Skin of body (tissue), 3 donors: ENCODE data around the gene WNT9A. TPM values are rescaled to one million over a fixed set of nuclear protein-coding genes. Genes with fewer than 3 reads are reported as not detected.
"Not testable (repeated sequence)": the region's sequence is repeated elsewhere in the genome, so short reads cannot be mapped to it uniquely, and the experiment has no call there.

ENCODE experiments used
- DNase-seq: peaks from one replicate; lab custom pipeline; 2025; lab: John Stamatoyannopoulos, UW
- small RNA-seq: library from RNA; depleted of rRNA; stranded (forward); fragments of <200 nt; gene quantifications from one replicate; pipeline ENCODE3, GENCODE V24; 2014; ENCODE audit warnings: low replicate concordance
- total RNA-seq: library from RNA; depleted of rRNA; stranded (reverse); fragments of >200 nt; gene quantifications from one replicate; pipeline ENCODE4 v1.2.3, GENCODE V29; 2014

The WNT9A gene
- total RNA-seq, 1 donor from 2014 or later, result 1.5 TPM

DNA sequence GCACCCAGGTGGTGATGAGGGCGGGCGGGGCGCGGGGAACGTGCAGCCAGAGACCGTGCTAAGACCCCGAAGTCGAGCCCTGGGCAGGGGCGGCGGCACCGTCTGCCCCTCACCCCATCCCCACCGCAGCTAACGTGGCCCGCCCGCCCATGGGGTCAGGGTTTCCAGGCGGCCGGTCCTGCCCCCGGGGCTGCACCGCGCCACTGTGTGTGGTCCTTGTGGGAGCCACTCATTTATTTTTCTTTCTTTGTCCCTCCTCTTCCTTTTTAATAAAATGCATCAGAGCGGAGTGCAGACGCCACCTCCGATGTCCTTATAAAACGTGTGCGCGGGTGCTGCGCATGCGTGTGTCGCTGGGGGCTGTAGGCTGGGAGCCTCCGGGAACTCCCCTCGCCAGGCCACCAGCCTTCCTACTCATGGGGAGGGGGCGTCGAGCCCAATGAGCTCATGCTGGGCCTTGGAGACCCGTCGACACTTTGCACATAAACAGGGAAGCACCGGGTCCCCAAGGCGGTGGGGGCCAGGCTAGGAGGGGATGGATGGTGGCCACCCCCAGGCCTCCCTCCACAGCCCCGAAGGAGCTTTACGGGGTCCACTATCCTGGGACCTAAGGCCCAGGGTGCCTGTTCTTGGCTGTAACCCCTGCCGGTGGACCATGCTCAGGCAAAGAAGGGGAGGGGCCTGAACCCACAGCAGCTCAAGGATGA lies 59.9 kb downstream of the WNT9A start:
- peak; percentile 50 for DNase-seq

DNA sequence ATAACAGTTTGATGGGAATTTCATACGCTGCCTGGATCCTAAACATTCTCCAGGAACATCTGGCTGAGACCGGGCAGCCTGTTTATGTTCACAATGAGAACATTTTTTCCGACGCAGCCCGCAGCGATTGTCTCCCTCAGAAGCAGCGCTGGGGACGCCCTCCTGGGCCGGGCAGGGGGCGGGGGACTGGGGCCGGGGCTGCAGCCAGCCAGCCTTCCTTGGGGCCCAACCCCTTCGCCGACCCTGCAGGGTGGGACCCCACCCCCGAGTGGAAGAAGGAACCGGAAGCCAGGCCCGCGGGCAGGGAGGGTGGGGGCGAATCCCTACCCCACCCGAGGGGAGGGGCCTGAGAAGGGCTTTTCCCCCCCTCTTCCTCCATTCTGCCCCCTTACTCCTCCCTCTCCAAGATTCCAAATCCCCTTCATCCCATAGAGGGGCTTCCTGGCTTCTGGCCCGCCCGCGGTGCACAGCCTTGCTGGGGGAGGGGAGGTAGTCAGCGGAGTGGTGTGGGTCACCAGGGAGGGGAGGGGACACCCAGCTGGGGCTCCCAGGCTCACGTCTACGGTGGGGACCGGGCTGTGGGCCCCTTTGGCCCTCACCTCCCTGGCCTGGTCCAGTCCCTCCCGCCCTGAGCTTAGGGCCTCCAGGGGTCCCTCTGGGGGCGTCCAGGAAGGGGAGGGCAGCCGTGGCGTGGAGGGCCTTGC lies 60.6 kb downstream of the WNT9A start:
- DNase-seq, result peak; percentile 96

DNA sequence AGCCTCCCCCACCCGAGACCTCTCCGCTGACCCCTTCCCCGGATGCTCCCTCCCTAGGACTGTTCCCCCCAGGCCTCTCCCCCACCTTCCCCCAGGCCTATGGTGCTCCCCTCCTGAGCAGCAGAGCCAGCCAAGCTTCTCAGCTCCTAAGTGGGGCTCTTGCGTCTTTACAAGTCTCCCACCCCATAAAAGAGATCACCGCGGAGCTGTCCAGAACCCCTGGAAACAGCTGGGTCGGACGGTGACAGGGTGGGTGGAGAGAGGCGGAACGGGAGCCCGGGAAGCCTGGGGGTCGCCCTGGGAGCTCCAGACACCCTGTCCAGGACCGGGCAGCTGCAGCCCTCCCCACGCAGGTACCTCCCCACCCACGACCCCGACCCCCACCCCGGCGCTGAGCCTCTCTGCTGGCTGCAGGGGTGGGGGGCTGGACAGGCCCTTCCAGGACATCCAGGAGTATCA lies 61.2 kb downstream of the WNT9A start:
- DNase-seq, result no peak

DNA sequence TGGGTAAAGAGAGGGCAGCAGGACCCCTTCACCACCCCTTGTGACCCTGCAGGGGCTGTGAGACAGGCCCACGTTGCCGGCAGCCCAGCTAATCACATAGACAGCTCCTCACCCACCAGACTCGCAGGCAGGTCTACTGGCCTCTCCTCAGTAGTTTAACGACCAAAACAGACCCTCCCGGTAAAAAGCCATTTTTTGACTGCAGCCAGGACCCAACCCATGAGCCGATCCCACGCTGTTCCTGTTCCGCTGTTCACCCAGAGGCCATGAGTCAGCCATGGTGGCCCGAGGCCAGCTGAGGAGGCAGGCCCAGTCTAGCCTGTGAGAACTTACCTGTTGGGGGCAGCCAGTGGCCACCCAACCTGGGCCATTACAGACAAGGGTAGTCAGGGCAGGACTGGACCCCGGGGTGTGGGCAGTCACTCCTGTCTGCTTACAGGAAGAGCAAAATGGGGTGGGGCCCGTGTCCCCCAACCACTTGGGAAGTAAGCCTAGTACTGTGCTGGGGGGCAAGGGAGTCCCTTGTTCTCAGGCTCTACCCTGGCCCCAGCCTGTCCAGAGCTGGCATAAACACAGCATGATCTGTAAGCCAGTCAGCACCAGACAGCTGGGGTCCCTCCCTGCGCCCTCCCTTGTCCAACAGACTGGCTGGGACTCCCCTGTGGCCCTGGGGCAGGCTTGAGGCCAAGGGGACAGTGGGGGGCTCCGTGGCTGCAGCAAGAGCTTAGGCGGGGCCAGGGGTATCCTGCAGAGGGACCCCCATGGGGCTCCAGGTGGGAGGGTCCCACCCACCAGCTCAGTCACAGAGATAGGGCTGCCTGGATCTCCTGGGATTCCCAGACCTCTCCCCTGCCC lies 61.9 kb downstream of the WNT9A start:
- no peak for DNase-seq

DNA sequence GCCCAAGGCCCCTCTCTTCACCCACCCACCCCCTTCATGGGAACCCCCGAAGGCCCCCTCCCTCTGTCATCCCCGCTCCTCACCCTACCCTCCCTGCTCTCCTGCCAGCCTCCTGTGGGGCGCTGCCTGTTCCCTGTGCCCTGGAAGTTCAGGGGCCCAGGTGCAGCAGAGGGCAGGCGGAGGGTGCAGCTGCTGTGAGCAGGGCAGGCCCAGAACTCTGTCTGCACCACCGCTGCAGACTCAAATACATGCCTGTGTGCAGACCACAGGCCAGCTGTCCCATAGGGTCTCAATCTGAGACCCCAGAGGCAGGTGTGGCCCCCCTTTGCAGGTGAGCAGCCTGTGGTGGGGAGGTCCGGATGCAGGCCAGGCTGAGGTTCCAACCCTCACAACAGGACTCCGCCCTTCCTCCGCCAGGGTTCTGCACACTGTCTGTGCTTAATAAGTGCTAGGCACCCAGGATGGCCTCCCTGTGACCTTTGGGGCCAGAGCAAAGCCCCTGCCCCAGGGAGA lies 62.5 kb downstream of the WNT9A start:
- DNase-seq, result no peak

DNA sequence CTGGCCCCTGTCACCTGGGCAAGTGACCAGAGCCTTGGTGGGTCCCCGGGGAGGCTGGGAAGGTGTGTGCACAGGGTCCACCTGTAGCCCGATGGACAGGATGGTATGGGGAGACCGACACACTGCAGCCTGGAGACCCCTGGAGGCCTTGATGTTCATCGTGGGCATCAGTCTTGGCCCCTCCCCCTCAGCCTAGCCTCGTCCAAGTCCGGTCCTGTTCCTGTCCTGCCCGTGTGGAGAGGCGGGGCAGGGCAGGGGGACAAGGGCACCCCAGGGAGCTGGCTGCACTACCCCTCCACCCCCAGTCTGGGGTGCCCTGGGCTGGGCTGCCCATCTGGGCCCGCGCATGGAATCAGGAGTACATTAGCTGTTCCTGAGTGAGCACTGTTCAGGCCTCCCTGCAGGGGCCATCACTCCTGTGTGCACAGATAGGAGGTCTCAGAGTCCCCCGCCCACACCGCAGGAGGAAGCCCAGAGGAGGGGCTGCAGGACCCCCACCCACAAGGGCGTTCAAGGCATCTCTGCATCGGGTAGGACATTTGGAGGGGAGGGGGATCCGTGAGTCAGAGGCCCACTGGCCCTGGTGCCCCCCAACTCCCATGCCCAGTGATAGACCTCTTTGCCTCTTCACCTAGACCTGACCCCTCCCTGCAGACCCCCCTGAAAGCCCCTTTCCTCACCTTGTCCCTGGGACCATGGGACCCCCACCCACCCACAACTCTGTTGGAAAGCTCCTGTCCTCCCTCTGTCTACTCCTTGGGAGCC lies 63.2 kb downstream of the WNT9A start:
- no peak for DNase-seq

DNA sequence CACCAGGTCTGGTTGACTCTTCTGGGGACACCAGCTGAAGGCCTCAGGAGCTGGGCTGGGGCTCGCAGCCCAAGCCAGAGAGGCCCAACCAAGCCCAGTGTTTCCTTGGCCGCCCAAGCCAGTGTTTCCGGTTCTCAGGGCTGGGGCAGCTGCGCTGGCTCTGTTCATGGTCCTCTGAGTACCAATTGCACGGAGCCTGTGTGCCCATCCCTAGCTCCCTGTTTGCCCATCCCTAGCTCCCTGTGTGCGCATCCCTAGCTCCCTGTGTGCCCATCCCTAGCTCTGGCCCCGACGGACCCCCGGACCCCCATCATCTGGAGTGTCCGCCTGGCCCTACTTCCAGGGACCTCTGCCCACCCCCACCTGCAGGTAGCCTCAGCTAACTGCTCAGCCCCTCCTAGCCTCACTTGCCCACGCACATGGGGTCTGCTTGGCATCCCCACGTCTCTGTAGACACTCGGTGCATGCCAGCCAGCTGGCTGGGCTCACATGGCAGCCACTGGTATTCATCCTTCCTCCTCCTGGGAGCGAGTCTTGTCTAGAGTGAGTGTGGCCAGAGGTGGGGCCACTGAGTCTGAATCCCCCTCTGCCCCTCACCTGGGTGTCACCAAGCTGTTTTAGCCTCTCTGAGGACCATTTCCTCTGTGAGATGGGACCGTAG lies 64.0 kb downstream of the WNT9A start:
- no peak for DNase-seq

DNA sequence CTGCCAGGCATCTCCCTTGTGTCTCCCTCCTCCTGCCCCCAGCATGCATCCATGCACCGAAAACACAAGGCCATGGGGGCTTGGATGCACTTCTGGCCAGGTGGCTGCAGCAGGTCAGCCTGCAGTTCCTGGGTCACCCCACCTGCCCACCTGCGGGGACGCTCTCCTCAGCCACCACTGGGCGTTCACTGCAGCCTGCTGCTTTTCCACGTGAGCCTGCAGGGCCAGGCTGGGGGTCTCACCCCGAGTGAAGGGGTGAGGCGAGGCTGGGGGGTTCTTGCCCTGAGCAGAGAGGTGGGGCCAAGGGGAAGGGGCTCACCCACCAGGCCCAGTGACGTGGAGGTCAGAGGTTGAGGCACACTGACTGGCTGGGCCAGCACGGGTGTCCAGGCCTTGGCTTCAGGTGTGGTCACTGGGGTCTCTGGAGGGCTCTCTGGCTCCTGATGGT lies 64.6 kb downstream of the WNT9A start:
- DNase-seq, result no peak

DNA sequence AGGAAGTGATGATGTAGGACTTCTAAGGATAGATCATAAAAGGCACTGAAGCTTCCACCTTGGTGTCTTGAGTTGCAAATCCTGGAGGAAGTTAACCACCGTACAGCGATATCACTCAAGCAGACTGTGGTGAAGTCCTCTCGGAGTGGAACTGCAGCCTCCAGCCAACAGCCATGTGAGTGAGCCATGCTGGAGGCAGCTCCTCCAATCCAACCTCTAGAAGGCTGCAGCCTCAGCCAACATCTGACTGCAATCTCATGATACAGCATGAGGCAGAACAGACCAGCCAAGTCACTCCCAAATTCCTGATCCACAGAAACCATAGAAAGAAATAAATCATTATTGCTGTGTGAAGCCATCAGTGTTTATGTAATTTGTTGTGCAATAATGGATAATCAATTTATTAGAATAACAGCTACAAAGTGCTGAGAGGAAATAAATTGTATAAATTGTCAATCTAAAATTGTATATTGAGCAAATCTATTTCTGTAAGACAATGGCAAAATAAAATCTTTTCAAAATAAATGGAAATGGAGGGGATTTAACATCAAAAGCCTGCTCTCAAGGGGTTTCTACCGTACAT lies 67.3 kb downstream of the WNT9A start:
- no peak for DNase-seq

DNA sequence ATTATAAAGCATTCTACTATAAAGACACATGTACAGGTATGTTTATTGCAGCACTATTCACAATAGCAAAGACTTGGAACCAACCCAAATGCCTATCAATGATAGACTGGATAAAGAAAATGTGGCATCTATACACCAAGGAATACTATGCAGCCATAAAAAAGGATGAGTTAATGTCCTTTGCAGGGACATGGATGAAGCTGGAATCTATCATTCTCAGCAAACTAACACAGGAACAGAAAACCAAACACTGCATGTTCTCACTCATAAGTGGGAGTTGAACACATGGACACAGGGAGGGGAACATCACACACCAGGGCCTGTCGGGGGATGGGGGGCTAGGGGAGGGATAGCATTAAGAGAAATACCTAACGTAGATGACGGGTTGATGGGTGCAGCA lies 69.9 kb downstream of the WNT9A start:
- not testable (repeated sequence) for DNase-seq

DNA sequence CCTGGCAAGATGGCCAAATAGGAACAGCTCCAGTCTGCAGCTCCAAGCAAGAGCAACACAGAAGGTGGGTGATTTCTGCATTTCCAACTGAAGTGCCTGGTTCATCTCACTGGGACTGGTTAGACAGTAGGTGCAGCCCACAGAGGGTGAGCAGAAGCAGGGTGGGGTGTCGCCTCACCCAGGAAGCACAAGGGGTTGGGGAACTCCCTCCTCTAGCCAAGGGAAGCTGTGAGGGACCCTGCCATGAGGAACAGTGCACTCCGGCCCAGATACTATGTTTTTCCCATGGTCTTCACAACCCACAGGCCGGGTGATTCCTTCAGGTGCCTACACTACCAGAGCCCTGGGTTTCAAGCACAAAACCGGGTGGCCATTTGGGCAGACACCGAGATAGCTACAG lies 75.8 kb downstream of the WNT9A start:
- not testable (repeated sequence) for DNase-seq

DNA sequence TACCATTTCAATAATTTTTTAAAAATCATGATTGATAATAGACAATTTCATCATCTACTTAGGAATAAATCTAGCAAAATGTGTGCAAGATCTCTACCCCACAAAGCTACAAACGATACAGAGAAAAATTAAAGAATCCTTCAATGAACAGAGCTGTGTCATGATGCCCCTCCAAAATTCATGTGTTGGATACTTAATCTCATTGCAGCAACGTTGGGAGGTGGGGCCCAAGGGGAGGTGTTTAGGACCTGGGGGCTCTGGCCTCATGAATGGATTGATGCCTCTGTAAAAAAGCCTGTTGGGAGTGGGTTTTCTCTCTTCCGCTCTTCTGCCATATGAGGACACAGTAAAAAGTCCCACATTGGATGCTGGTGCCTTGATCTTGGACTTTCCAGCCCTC lies 77.4 kb downstream of the WNT9A start:
- no peak for DNase-seq

DNA sequence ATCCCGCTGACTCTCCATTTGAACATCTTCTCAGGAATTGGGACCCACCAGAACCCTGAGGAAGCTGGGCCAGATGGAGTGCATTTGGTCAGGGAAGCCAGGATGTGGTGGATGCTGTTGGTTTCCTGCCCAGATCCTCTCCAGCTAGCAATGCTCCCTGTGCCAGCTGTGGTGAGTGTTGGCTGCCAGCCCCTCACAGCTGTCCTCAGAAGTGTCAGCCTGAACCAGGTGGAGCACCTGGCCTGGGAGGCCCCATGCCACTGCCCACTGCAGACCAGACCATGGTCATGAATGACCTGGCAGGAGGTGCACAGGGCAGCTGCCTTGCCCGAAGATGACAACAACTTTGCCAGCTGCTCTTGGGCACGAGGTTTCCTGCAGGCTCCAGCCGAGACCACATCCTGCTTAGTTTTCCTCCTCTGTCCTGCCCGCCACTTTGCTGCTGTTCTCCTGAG lies 77.9 kb downstream of the WNT9A start:
- no peak for DNase-seq

DNA sequence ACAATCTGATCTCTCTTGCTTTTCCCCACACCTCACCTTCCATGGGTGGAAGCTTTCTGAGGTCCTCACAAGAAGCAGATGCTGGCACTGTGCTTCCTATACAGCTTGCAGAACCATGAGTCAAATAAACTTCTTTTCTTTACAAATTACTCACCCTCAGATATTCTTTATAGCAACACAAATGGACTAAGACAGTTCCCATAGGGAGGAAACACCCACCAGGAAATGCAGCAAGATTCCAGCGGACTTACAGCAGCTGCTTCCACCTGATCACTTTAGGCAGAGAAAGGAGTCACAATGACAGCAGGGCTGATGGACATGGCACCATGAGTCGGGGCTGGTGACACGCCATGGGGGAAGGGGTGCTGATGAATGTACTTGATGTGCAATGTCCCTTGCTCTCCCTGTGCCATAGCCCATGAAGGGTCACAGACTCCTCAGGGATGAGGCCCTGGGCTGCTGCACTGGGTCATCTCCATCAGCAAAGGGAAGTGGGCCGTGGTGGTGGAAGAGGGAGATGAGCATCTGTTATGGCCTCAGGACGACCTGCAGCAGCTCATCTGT lies 78.4 kb downstream of the WNT9A start:
- DNase-seq, result no peak

Small RNAs within 50 kb of the gene (small RNA-seq; reads per million reads assigned to genes)
- gene MIR5008, result not detected
- gene SEPT14P17, result not detected

Other genes with a start within 250 kb of the WNT9A start
- gene JMJD4, start 212.6 kb downstream of the WNT9A start, total RNA-seq, result 13.1 TPM
- gene SNAP47, start 212.5 kb downstream of the WNT9A start, total RNA-seq, result 29.2 TPM
- not detected for gene PRSS38, start 132.3 kb downstream of the WNT9A start, total RNA-seq
- 0.39 TPM for gene WNT3A, start 59.1 kb upstream of the WNT9A start, total RNA-seq
- 120 TPM for gene ARF1, start 134.8 kb upstream of the WNT9A start, total RNA-seq
- gene C1orf35, start 155.4 kb upstream of the WNT9A start, total RNA-seq, result 5.8 TPM
- 30.7 TPM for gene MRPL55, start 161.4 kb upstream of the WNT9A start, total RNA-seq
- 146 TPM for gene GUK1, start 192.3 kb upstream of the WNT9A start, total RNA-seq
- 1.2 TPM for gene GJC2, start 202.0 kb upstream of the WNT9A start, total RNA-seq
- gene IBA57, start 217.9 kb upstream of the WNT9A start, total RNA-seq, result 5.0 TPM